PC-9 (cell line): ENCODE measurements around the gene GINS1. TPM values are rescaled to one million over a fixed set of nuclear protein-coding genes. Genes with fewer than 3 reads are reported as not detected.

Source experiments
- BruUV-seq: library from RNA; stranded (reverse); fragments of 400-500 nt; replicated peaks from 2 replicates; lab custom pipeline; 2021; lab: Mats Ljungman, UMichigan
- CTCF ChIA-PET: fragments of 300-600 bp; sonication (Branson Sonifier 250); formaldehyde crosslinking; loops from one replicate; lab custom pipeline; 2022; ENCODE audit warnings: antibody characterized with exemption; lab: Charles Lee
- POLR2A ChIA-PET: fragments of 300-600 bp; sonication (Branson Sonifier 250); formaldehyde crosslinking; loops from one replicate; lab custom pipeline; 2022; ENCODE audit warnings: antibody characterized with exemption; ENCODE audit not compliant: unreplicated experiment; lab: Charles Lee
- DNase-seq, 2 experiments: peaks; one replicate each; pipeline versions ENCODE4 v3.0.0 to v3.0.0-alpha.2; 2015 to 2022; ENCODE audit warnings: mixed read lengths in 1 of 2
- H2AFZ ChIP-seq: fragments of 200-600 bp; sonication (generic); 2 replicates; pipeline ENCODE4 v1.8.1; 2017; ENCODE audit warnings: antibody characterized with exemption
- H3F3A ChIP-seq: fragments of 200-600 bp; sonication (generic); 2 replicates; pipeline ENCODE4 v1.8.1; 2017; ENCODE audit warnings: antibody characterized with exemption, mild to moderate bottlenecking, low read depth; ENCODE audit not compliant: insufficient read depth
- H3K27ac ChIP-seq: fragments of 200-600 bp; sonication (generic); 2 replicates; pipeline ENCODE4 v1.6.1; 2016; ENCODE audit warnings: mixed run types
- H3K27me3 ChIP-seq: fragments of 200-600 bp; sonication (generic); 2 replicates; pipeline ENCODE4 v1.6.1; 2016; ENCODE audit warnings: low read depth, mixed run types; ENCODE audit not compliant: insufficient read depth
- H3K36me3 ChIP-seq: fragments of 200-600 bp; sonication (generic); 2 replicates; pipeline ENCODE4 v1.6.1; 2016; ENCODE audit warnings: low read depth, mixed run types
- H3K4me1 ChIP-seq: fragments of 200-600 bp; sonication (generic); replicated peaks from 2 replicates; pipeline ENCODE4 v1.6.1; 2016; ENCODE audit warnings: mixed run types; ENCODE audit not compliant: insufficient read depth
- H3K4me2 ChIP-seq: fragments of 200-600 bp; sonication (generic); 2 replicates; pipeline ENCODE4 v1.6.1; 2017; ENCODE audit warnings: mixed run types
- H3K4me3 ChIP-seq: fragments of 200-600 bp; sonication (generic); 2 replicates; pipeline ENCODE4 v1.6.1; 2016; ENCODE audit warnings: mixed run types
- H3K79me2 ChIP-seq: fragments of 200-600 bp; sonication (generic); 2 replicates; pipeline ENCODE4 v1.6.1; 2017; ENCODE audit warnings: low read depth, mixed run types
- H3K9me2 ChIP-seq: fragments of 200-600 bp; sonication (generic); 2 replicates; pipeline ENCODE4 v1.8.1; 2017; ENCODE audit warnings: mild to moderate bottlenecking; ENCODE audit not compliant: insufficient read depth
- H3K9me3 ChIP-seq: fragments of 200-600 bp; sonication (generic); 2 replicates; pipeline ENCODE4 v1.8.1; 2016; ENCODE audit warnings: low read depth; ENCODE audit not compliant: insufficient read depth
- H4K20me1 ChIP-seq: fragments of 200-600 bp; sonication (generic); 2 replicates; pipeline ENCODE4 v1.8.1; 2017; ENCODE audit not compliant: insufficient read depth
- EZH2 ChIP-seq: fragments of 200-600 bp; sonication (generic); IDR thresholded peaks from 2 replicates; pipeline ENCODE4 v1.8.0; 2017; ENCODE audit warnings: antibody characterized with exemption, low read depth
- intact Hi-C: fragments of 100-400 bp; cut with micrococcal nuclease; formaldehyde crosslinking; loops from one replicate; pipeline ENCODE4 v1.10.0; 2022; ENCODE audit not compliant: unreplicated experiment
- total RNA-seq: library from RNA; stranded (reverse); gene quantifications from 2 replicates; pipeline ENCODE4 v1.2.3, GENCODE V29; 2021
- TF ChIP-seq, protein P1 (sequence below): fragments of 200-600 bp; sonication (generic); conservative IDR thresholded peaks from 2 replicates; pipeline ENCODE4 v1.6.1; 2017; ENCODE audit warnings: mixed run types, antibody characterized with exemption, mild to moderate bottlenecking, moderate library complexity

The GINS1 gene
- total RNA-seq, 1 experiment from 2014 or later = 27.8 TPM

DNA sequence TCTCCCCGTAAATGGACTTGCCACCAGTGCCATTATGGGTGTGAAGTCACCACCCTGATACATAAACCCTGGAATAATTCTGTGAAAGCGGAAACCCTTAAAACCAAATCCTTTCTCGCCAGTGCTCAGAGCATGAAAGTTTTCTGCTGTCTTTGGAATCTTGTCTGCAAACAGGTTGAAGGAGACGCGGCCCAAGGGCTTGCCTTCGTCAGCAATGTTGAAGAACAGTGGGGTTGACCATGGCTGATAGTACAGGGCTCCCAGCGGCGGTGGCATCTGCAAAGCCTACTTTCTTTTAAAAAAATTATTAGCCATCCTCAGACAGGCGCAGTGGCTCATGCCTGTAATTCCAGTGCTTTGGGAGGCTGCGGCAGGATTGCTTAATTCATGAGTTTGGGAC is 38.9 kb upstream of the GINS1 start:
- Histone ChIP-seq H3K36me3 (0 out of 2 replicates have a peak, but pooled peaks cover 3% of the 10 kb centered on the region), H3K27ac (no peak overlapping the region), H2AFZ (no peak overlapping the region), H3K9me3 (no peaks in the 10 kb centered on the region), H3K4me1 (no peaks in the 10 kb centered on the region), H3K79me2 (peaks cover 41% of the 10 kb centered on the region), H3K4me2 (no peak overlapping the region), H4K20me1 (no peaks in the 10 kb centered on the region), H3K4me3 (no peak overlapping the region), H3K9me2 (no peaks in the 10 kb centered on the region), H3F3A (peaks cover 9% of the 10 kb centered on the region; the same call in 1 of the 2 replicates), H3K27me3 (no peaks in the 10 kb centered on the region)
- DNase-seq = no peak
- POLR2A ChIA-PET = no interaction called here
- CTCF ChIA-PET = no interaction called here
- TF ChIP-seq EZH2 = no peak
- TF ChIP-seq, protein P1, sequence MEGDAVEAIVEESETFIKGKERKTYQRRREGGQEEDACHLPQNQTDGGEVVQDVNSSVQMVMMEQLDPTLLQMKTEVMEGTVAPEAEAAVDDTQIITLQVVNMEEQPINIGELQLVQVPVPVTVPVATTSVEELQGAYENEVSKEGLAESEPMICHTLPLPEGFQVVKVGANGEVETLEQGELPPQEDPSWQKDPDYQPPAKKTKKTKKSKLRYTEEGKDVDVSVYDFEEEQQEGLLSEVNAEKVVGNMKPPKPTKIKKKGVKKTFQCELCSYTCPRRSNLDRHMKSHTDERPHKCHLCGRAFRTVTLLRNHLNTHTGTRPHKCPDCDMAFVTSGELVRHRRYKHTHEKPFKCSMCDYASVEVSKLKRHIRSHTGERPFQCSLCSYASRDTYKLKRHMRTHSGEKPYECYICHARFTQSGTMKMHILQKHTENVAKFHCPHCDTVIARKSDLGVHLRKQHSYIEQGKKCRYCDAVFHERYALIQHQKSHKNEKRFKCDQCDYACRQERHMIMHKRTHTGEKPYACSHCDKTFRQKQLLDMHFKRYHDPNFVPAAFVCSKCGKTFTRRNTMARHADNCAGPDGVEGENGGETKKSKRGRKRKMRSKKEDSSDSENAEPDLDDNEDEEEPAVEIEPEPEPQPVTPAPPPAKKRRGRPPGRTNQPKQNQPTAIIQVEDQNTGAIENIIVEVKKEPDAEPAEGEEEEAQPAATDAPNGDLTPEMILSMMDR = no peak
- intact Hi-C loops = no loop called here
- no TSS peak for BruUV-seq

DNA sequence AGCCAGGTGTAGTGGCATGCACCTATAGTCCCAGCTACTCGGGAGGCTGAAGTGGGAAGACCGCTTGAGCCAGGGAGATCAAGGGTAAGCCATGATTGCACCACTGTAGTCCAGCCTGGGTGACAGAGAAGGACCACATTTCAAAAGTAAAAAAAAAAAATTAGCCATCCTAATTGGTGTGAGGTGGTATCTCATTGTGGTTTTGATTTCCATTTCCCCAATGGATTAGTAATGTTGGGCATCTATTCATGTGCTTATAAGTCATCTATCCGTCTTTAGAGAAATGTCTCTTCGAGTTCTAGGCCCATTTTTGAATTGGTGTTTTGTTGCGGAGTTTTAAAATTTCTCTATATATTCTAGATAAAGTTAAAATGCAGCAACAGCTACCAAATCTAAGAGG is 38.5 kb upstream of the GINS1 start:
- no peak overlapping the region for H3K4me3 ChIP-seq
- peaks cover 41% of the 10 kb centered on the region for H3K79me2 ChIP-seq
- no peaks in the 10 kb centered on the region for H3K9me3 ChIP-seq
- H3K27me3 ChIP-seq = no peaks in the 10 kb centered on the region
- H3K4me2 ChIP-seq = no peak overlapping the region
- CTCF ChIA-PET = no interaction called here
- H3K27ac ChIP-seq = no peak overlapping the region
- H3K36me3 ChIP-seq = 0 out of 2 replicates have a peak, but pooled peaks cover 3% of the 10 kb centered on the region
- no peak for DNase-seq
- H3K4me1 ChIP-seq = no peaks in the 10 kb centered on the region
- H4K20me1 ChIP-seq = no peaks in the 10 kb centered on the region
- intact Hi-C loops = no loop called here
- H2AFZ ChIP-seq = no peak overlapping the region
- H3K9me2 ChIP-seq = no peaks in the 10 kb centered on the region
- peaks cover 9% of the 10 kb centered on the region; the same call in 1 of the 2 replicates for H3F3A ChIP-seq
- POLR2A ChIA-PET = no interaction called here
- TF ChIP-seq EZH2 = no peak
- TF ChIP-seq, protein P1 = no peak
- BruUV-seq = no TSS peak

GRCh38 chr20:25369529-25369928 is 37.9 kb upstream of the GINS1 start:
- H3K27ac ChIP-seq = no peak overlapping the region
- TF ChIP-seq, protein P1 = no peak
- no peak for TF ChIP-seq EZH2
- no peak for DNase-seq
- no peak overlapping the region for H3K4me3 ChIP-seq
- H3K4me2 ChIP-seq = no peak overlapping the region
- no peaks in the 10 kb centered on the region for H3K9me3 ChIP-seq
- no peaks in the 10 kb centered on the region for H3K4me1 ChIP-seq
- CTCF ChIA-PET = interaction anchor here (0.7 kb wide), 1 partner anchor 60 kb away, joined by 16 read pairs; no protein-coding TSS in a partner anchor
- peaks cover 38% of the 10 kb centered on the region for H3K79me2 ChIP-seq
- 0 out of 2 replicates have a peak, but pooled peaks cover 3% of the 10 kb centered on the region for H3K36me3 ChIP-seq
- H3F3A ChIP-seq = peaks cover 9% of the 10 kb centered on the region; the same call in 1 of the 2 replicates
- no peaks in the 10 kb centered on the region for H3K27me3 ChIP-seq
- no TSS peak for BruUV-seq
- no peaks in the 10 kb centered on the region for H3K9me2 ChIP-seq
- no peaks in the 10 kb centered on the region for H4K20me1 ChIP-seq
- intact Hi-C loops = no loop called here
- POLR2A ChIA-PET = interaction anchor here (0.5 kb wide), 1 partner anchor 9 kb away, joined by 4 read pairs; no protein-coding TSS in a partner anchor
- H2AFZ ChIP-seq = no peak overlapping the region
